ENCODE measurements around the gene VIL1. TPM values are rescaled to one million over a fixed set of nuclear protein-coding genes. Genes with fewer than 3 reads are reported as not detected.

VIL1 gene
- total and polyA plus RNA-seq, 2 of the 13 experiments (the other 11 are each of a cell fraction or from before 2014, with no cell fraction given), result 287 to 301 TPM

DNA sequence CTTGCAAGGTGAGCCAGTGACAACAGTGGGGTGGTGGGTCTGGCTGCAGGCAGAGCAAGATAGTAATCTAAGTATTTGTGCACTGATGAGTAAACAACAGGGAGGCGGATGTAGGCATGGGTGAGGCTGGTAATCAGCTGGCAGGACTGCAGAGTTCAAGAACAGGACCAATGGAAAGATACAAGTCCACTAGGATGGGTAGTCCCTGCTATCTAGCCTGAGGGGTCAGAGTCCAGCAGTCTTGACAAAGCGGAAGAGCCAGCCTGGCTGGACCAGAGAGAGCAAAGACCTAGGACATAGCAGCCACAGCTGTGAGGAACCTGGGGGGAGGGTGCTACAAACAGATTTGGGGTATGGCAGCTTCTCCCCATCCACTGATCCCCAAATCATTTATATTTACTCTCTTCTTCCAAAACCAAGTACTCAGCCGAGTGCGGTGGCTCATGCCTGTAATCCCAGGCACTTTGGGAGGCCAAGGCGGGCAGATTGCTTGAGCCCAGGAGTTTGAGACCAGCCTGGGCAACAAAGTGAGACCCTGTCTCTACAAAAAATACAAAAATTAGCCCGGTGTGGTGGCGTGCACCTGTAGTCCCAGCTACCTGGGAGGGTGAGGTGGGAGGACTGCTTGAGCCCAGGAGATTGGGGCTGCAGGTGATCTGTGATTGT lies 25.9 kb downstream of the VIL1 start (continued):
- TF ChIP-seq, protein P1, sequence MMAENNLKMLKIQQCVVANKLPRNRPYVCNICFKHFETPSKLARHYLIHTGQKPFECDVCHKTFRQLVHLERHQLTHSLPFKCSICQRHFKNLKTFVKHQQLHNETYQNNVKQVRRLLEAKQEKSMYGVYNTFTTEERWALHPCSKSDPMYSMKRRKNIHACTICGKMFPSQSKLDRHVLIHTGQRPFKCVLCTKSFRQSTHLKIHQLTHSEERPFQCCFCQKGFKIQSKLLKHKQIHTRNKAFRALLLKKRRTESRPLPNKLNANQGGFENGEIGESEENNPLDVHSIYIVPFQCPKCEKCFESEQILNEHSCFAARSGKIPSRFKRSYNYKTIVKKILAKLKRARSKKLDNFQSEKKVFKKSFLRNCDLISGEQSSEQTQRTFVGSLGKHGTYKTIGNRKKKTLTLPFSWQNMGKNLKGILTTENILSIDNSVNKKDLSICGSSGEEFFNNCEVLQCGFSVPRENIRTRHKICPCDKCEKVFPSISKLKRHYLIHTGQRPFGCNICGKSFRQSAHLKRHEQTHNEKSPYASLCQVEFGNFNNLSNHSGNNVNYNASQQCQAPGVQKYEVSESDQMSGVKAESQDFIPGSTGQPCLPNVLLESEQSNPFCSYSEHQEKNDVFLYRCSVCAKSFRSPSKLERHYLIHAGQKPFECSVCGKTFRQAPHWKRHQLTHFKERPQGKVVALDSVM (CRISPR knock-in tag; IDR thresholded peaks at IDR 0.05), result peak; percentile 74; the same call in 1 of the 2 replicates
- TF ChIP-seq HIVEP1 (CRISPR knock-in tag; IDR thresholded peaks at IDR 0.05), result peak; percentile 90
- no peak for TF ChIP-seq RAD51 (IDR thresholded peaks at IDR 0.05; ENCODE audit: borderline replicate concordance)
- TF ChIP-seq, protein P2, sequence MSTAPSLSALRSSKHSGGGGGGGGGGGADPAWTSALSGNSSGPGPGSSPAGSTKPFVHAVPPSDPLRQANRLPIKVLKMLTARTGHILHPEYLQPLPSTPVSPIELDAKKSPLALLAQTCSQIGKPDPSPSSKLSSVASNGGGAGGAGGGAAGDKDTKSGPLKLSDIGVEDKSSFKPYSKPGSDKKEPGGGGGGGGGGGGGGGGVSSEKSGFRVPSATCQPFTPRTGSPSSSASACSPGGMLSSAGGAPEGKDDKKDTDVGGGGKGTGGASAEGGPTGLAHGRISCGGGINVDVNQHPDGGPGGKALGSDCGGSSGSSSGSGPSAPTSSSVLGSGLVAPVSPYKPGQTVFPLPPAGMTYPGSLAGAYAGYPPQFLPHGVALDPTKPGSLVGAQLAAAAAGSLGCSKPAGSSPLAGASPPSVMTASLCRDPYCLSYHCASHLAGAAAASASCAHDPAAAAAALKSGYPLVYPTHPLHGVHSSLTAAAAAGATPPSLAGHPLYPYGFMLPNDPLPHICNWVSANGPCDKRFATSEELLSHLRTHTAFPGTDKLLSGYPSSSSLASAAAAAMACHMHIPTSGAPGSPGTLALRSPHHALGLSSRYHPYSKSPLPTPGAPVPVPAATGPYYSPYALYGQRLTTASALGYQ (CRISPR knock-in tag; IDR thresholded peaks at IDR 0.05), result peak; percentile 88
- TF ChIP-seq EHMT2 (IDR thresholded peaks at IDR 0.05; ENCODE audit: borderline replicate concordance, low read depth, low read length), result no peak
- TF ChIP-seq, protein P3, sequence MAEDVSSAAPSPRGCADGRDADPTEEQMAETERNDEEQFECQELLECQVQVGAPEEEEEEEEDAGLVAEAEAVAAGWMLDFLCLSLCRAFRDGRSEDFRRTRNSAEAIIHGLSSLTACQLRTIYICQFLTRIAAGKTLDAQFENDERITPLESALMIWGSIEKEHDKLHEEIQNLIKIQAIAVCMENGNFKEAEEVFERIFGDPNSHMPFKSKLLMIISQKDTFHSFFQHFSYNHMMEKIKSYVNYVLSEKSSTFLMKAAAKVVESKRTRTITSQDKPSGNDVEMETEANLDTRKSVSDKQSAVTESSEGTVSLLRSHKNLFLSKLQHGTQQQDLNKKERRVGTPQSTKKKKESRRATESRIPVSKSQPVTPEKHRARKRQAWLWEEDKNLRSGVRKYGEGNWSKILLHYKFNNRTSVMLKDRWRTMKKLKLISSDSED (CRISPR knock-in tag; IDR thresholded peaks at IDR 0.05), result no peak
- peak; percentile 81 for TF ChIP-seq ZMYM3 (CRISPR knock-in tag; IDR thresholded peaks at IDR 0.05)
- no peak for TF ChIP-seq NFE2L1 (CRISPR knock-in tag; IDR thresholded peaks at IDR 0.05; ENCODE audit: borderline replicate concordance)
- TF ChIP-seq, protein P4, sequence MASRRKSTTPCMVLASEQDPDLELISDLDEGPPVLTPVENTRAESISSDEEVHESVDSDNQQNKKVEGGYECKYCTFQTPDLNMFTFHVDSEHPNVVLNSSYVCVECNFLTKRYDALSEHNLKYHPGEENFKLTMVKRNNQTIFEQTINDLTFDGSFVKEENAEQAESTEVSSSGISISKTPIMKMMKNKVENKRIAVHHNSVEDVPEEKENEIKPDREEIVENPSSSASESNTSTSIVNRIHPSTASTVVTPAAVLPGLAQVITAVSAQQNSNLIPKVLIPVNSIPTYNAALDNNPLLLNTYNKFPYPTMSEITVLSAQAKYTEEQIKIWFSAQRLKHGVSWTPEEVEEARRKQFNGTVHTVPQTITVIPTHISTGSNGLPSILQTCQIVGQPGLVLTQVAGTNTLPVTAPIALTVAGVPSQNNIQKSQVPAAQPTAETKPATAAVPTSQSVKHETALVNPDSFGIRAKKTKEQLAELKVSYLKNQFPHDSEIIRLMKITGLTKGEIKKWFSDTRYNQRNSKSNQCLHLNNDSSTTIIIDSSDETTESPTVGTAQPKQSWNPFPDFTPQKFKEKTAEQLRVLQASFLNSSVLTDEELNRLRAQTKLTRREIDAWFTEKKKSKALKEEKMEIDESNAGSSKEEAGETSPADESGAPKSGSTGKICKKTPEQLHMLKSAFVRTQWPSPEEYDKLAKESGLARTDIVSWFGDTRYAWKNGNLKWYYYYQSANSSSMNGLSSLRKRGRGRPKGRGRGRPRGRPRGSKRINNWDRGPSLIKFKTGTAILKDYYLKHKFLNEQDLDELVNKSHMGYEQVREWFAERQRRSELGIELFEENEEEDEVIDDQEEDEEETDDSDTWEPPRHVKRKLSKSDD (CRISPR knock-in tag; IDR thresholded peaks at IDR 0.05; ENCODE audit: low read depth), result peak; percentile 67; the same call in 1 of the 2 replicates
- peak; percentile 93 for TF ChIP-seq ISL2 (CRISPR knock-in tag; IDR thresholded peaks at IDR 0.05)
- 0 out of 2 replicates have a peak, but pooled peaks have one; percentile 30 for TF ChIP-seq RARG (CRISPR knock-in tag; IDR thresholded peaks at IDR 0.05; ENCODE audit: low read depth)
- peak; percentile 94 for TF ChIP-seq CCDC6 (CRISPR knock-in tag; IDR thresholded peaks at IDR 0.05)
- no peak for TF ChIP-seq DNMT1 (CRISPR knock-in tag; IDR thresholded peaks at IDR 0.05)
- TF ChIP-seq, protein P5, sequence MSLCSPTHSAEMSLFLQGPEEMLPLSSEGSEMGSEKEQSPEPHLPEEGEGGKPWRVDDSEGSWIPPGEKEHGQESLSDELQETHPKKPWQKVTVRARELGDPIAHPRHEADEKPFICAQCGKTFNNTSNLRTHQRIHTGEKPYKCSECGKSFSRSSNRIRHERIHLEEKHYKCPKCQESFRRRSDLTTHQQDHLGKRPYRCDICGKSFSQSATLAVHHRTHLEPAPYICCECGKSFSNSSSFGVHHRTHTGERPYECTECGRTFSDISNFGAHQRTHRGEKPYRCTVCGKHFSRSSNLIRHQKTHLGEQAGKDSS (CRISPR knock-in tag; IDR thresholded peaks at IDR 0.05; ENCODE audit: borderline replicate concordance, low read depth), result peak; percentile 86; the same call in 1 of the 2 replicates
- TF ChIP-seq TAF15 (IDR thresholded peaks at IDR 0.05; ENCODE audit: low read depth, low read length, poor library complexity, severe bottlenecking), result no peak
- TF ChIP-seq, protein P6, sequence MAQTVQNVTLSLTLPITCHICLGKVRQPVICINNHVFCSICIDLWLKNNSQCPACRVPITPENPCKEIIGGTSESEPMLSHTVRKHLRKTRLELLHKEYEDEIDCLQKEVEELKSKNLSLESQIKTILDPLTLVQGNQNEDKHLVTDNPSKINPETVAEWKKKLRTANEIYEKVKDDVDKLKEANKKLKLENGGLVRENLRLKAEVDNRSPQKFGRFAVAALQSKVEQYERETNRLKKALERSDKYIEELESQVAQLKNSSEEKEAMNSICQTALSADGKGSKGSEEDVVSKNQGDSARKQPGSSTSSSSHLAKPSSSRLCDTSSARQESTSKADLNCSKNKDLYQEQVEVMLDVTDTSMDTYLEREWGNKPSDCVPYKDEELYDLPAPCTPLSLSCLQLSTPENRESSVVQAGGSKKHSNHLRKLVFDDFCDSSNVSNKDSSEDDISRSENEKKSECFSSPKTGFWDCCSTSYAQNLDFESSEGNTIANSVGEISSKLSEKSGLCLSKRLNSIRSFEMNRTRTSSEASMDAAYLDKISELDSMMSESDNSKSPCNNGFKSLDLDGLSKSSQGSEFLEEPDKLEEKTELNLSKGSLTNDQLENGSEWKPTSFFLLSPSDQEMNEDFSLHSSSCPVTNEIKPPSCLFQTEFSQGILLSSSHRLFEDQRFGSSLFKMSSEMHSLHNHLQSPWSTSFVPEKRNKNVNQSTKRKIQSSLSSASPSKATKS (CRISPR knock-in tag; IDR thresholded peaks at IDR 0.05), result no peak
- no peak for TF ChIP-seq SRSF4 (IDR thresholded peaks at IDR 0.05; ENCODE audit: low read depth, low read length, poor library complexity, severe bottlenecking)

Data from HepG2 (cell line).